Measurements from ENCODE around the gene GRAMD4. TPM values are rescaled to one million over a fixed set of nuclear protein-coding genes. Genes with fewer than 3 reads are reported as not detected.

Gene GRAMD4
- total RNA-seq, 1 experiment from 2014 or later, result 23.4 TPM

GRCh38 chr22:46593211-46593681, 26.9 kb upstream of the GRAMD4 start:
- no peak for TF ChIP-seq CTCF (IDR thresholded peaks at IDR 0.05; ENCODE audit: insufficient read depth in 1 of 2, low read depth in 1 of 2, low read length in 1 of 2, severe bottlenecking in 1 of 2, unreplicated experiment in 1 of 2)
- H3K9me3 ChIP-seq, result no peaks in the 10 kb centered on the region
- H3K4me3 Mint-ChIP-seq (ENCODE audit: unreplicated experiment), result no peak overlapping the region
- H3K9me3 Mint-ChIP-seq (ENCODE audit: unreplicated experiment), result no peaks in the 10 kb centered on the region
- no peaks in the 10 kb centered on the region for H3K36me3 ChIP-seq (ENCODE audit: control insufficient read depth, insufficient read depth, low read length)
- ChIA-PET CTCF (no interaction called here), POLR2A (no interaction called here)
- H3K4me3 ChIP-seq (ENCODE audit: low read depth, low read length), result no peak overlapping the region
- H3K27me3 ChIP-seq (replicated peaks; ENCODE audit: control insufficient read depth, insufficient read depth, low read length), result no peaks in the 10 kb centered on the region
- no peaks in the 10 kb centered on the region for H3K27me3 Mint-ChIP-seq (ENCODE audit: insufficient read depth, unreplicated experiment)
- peaks cover 2% of the 10 kb centered on the region for H3K4me1 Mint-ChIP-seq (ENCODE audit: low read depth, unreplicated experiment)
- intact Hi-C loops (cut with micrococcal nuclease; ENCODE audit: unreplicated experiment), result no loop called here
- no peak for DNase-seq
- H3K4me1 ChIP-seq, result peaks cover 17% of the 10 kb centered on the region
- no TSS peak for BruUV-seq (replicated peaks)
- peaks cover 8% of the 10 kb centered on the region for H3K36me3 Mint-ChIP-seq (ENCODE audit: insufficient read depth, unreplicated experiment)
- H3K27ac Mint-ChIP-seq (ENCODE audit: unreplicated experiment), result no peak overlapping the region

- Histone ChIP-seq H3K4me1 (peaks cover 17% of the 10 kb centered on the region), H3K27me3 (replicated peaks; ENCODE audit: control insufficient read depth, insufficient read depth, low read length) (no peaks in the 10 kb centered on the region), H3K4me3 (ENCODE audit: low read depth, low read length) (no peak overlapping the region), H3K9me3 (no peaks in the 10 kb centered on the region), H3K36me3 (ENCODE audit: control insufficient read depth, insufficient read depth, low read length) (no peaks in the 10 kb centered on the region)
- intact Hi-C loops (cut with micrococcal nuclease; ENCODE audit: unreplicated experiment), result no loop called here
- Mint-ChIP-seq H3K4me1 (ENCODE audit: low read depth, unreplicated experiment) (peaks cover 10% of the 10 kb centered on the region), H3K27me3 (ENCODE audit: insufficient read depth, unreplicated experiment) (no peaks in the 10 kb centered on the region), H3K36me3 (ENCODE audit: insufficient read depth, unreplicated experiment) (peaks cover 8% of the 10 kb centered on the region), H3K4me3 (ENCODE audit: unreplicated experiment) (no peak overlapping the region), H3K27ac (ENCODE audit: unreplicated experiment) (no peak overlapping the region), H3K9me3 (ENCODE audit: unreplicated experiment) (no peaks in the 10 kb centered on the region)
- no TSS peak for BruUV-seq (replicated peaks)
- no peak for TF ChIP-seq CTCF (IDR thresholded peaks at IDR 0.05; ENCODE audit: insufficient read depth in 1 of 2, low read depth in 1 of 2, low read length in 1 of 2, severe bottlenecking in 1 of 2, unreplicated experiment in 1 of 2)
- DNase-seq, result no peak
- ChIA-PET CTCF (interaction anchor here (0.7 to 0.9 kb wide), 2 partner anchors 12 to 225 kb away, joined by 3 to 4 read pairs; no protein-coding TSS in a partner anchor), POLR2A (no interaction called here)
Measured at GRCh38 chr22:46593996-46594946, 25.9 kb upstream of the GRAMD4 start.

GRCh38 chr22:46594947-46595298, 25.3 kb upstream of the GRAMD4 start:
- H3K36me3 ChIP-seq (ENCODE audit: control insufficient read depth, insufficient read depth, low read length), result no peaks in the 10 kb centered on the region
- Mint-ChIP-seq H3K4me3 (ENCODE audit: unreplicated experiment) (no peak overlapping the region), H3K36me3 (ENCODE audit: insufficient read depth, unreplicated experiment) (peaks cover 8% of the 10 kb centered on the region), H3K4me1 (ENCODE audit: low read depth, unreplicated experiment) (peaks cover 10% of the 10 kb centered on the region), H3K27ac (ENCODE audit: unreplicated experiment) (no peak overlapping the region), H3K27me3 (ENCODE audit: insufficient read depth, unreplicated experiment) (no peaks in the 10 kb centered on the region), H3K9me3 (ENCODE audit: unreplicated experiment) (no peaks in the 10 kb centered on the region)
- no peak for DNase-seq
- H3K27me3 ChIP-seq (replicated peaks; ENCODE audit: control insufficient read depth, insufficient read depth, low read length), result no peaks in the 10 kb centered on the region
- BruUV-seq (replicated peaks), result no TSS peak
- no peaks in the 10 kb centered on the region for H3K9me3 ChIP-seq
- intact Hi-C loops (cut with micrococcal nuclease; ENCODE audit: unreplicated experiment), result no loop called here
- ChIA-PET POLR2A (no interaction called here), CTCF (no interaction called here)
- peaks cover 17% of the 10 kb centered on the region for H3K4me1 ChIP-seq
- no peak overlapping the region for H3K4me3 ChIP-seq (ENCODE audit: low read depth, low read length)
- no peak for TF ChIP-seq CTCF (IDR thresholded peaks at IDR 0.05; ENCODE audit: insufficient read depth in 1 of 2, low read depth in 1 of 2, low read length in 1 of 2, severe bottlenecking in 1 of 2, unreplicated experiment in 1 of 2)

All from Caco-2 (cell line).